A549 (cell line): Measurements from ENCODE around the gene HGS. TPM values are rescaled to one million over a fixed set of nuclear protein-coding genes. Genes with fewer than 3 reads are reported as not detected.

ENCODE experiments used
- ATAC-seq, 2 experiments: fragments of 200-7000 bp in 1 of 2; fragments of >200 bp in 1 of 2; cut with Nextera tagmentation in 1 of 2; cut with Tn5 transposase in 1 of 2; 3 replicates each; pipeline versions ENCODE4 v1.8.0 to v1.9.1; 2018 to 2020; ENCODE audit warnings: mild to moderate bottlenecking in 1 of 2, moderate library complexity in 1 of 2
- CTCF ChIA-PET: fragments of 300-600 bp; sonication (Branson Sonifier 250); formaldehyde crosslinking; extraction: SDS; loops from one replicate; lab custom pipeline; 2021; ENCODE audit warnings: antibody characterized with exemption, inconsistent platforms; lab: Yijun Ruan, JAX
- POLR2A ChIA-PET: fragments of 350-600 bp; formaldehyde crosslinking; extraction: SDS; loops from one replicate; lab custom pipeline; 2021; ENCODE audit warnings: antibody characterized with exemption, inconsistent platforms; lab: Yijun Ruan, JAX
- DNase-seq, 2 experiments: peaks; one replicate each; pipeline versions ENCODE4 v3.0.0 to v3.0.0-alpha.2; 2011 to 2016; ENCODE audit warnings: low read depth in 1 of 2, low spot score in 1 of 2
- FAIRE-seq: peaks from 2 replicates; lab custom pipeline; 2011; peaks lifted over from hg19 to GRCh38; lab: Jason Lieb, UNC
- H3K27ac ChIP-seq, 2 experiments: fragments of >200 bp; sonication (Bioruptor Twin); formaldehyde crosslinking; 3 replicates each; pipeline ENCODE4 v1.5.1; 2016 to 2017
- H3K4me1 ChIP-seq: fragments of >200 bp; sonication (Bioruptor Twin); formaldehyde crosslinking; 3 replicates; pipeline ENCODE4 v1.6.1; 2016
- H3K4me2 ChIP-seq: fragments of >200 bp; sonication (Bioruptor Twin); formaldehyde crosslinking; 3 replicates; pipeline ENCODE4 v1.6.1; 2016
- H3K4me3 ChIP-seq: fragments of >200 bp; sonication (Bioruptor Twin); formaldehyde crosslinking; 3 replicates; pipeline ENCODE4 v1.5.1; 2016
- H3K9me3 ChIP-seq: fragments of >200 bp; sonication (Bioruptor Twin); formaldehyde crosslinking; 3 replicates; pipeline ENCODE4 v1.6.1; 2016
- BCL3 ChIP-seq: fragments of >200 bp; sonication (Bioruptor Twin); formaldehyde crosslinking; IDR thresholded peaks from 3 replicates; pipeline ENCODE4 v1.6.1; 2016
- CBX2 ChIP-seq: fragments of 200-600 bp; sonication (generic); IDR thresholded peaks from 2 replicates; pipeline ENCODE4 v1.6.1; 2016; ENCODE audit warnings: low read depth, mild to moderate bottlenecking, borderline replicate concordance
- CBX8 ChIP-seq: fragments of 200-600 bp; sonication (generic); IDR thresholded peaks from 2 replicates; pipeline ENCODE4 v1.6.1; 2016
- CHD2 ChIP-seq: fragments of 150-350 bp; IDR thresholded peaks from 2 replicates; pipeline ENCODE4 v1.6.1; 2014; ENCODE audit warnings: low read length; ENCODE audit not compliant: partially characterized antibody
- CHD4 ChIP-seq: fragments of 200-600 bp; sonication (generic); IDR thresholded peaks from 2 replicates; pipeline ENCODE4 v1.6.1; 2016; ENCODE audit warnings: antibody characterized with exemption, mild to moderate bottlenecking, borderline replicate concordance
- CTCF ChIP-seq: fragments of >200 bp; sonication (Bioruptor Twin); formaldehyde crosslinking; IDR thresholded peaks from 3 replicates; pipeline ENCODE4 v1.5.1; 2016
- EHMT2 ChIP-seq: fragments of 200-600 bp; sonication (generic); IDR thresholded peaks from 2 replicates; pipeline ENCODE4 v1.6.1; 2016; ENCODE audit warnings: antibody characterized with exemption, low read depth, mild to moderate bottlenecking, moderate library complexity
- ELK1 ChIP-seq: fragments of 150-350 bp; IDR thresholded peaks from 2 replicates; pipeline ENCODE4 v1.6.1; 2014; ENCODE audit warnings: low read depth, mild to moderate bottlenecking, low read length
- ESRRA ChIP-seq: fragments of 150-350 bp; IDR thresholded peaks from 2 replicates; pipeline ENCODE4 v1.6.1; 2014; ENCODE audit warnings: mild to moderate bottlenecking, low read length, borderline replicate concordance
- FOSL2 ChIP-seq, 2 experiments: fragments of 450-650 bp in 1 of 2; fragments of >200 bp in 1 of 2; sonication (Bioruptor Twin) in 1 of 2; formaldehyde crosslinking; IDR thresholded peaks; 2 replicates each; pipeline versions ENCODE4 v1.5.0 to v1.6.1; 2016 to 2020; ENCODE audit warnings: mild to moderate bottlenecking in 1 of 2, moderate library complexity in 1 of 2
- GATA3 ChIP-seq: IDR thresholded peaks from 2 replicates; pipeline ENCODE4 v1.6.1; 2012; ENCODE audit warnings: borderline replicate concordance
- HDAC2 ChIP-seq: fragments of 200-600 bp; sonication (generic); IDR thresholded peaks from 2 replicates; pipeline ENCODE4 v1.6.1; 2016
- HEYL ChIP-seq: fragments of 250-450 bp; sonication (Bioruptor Pico); IDR thresholded peaks from 2 replicates; pipeline ENCODE4 v1.8.0; 2021; ENCODE audit warnings: mild to moderate bottlenecking, moderate library complexity
- HOXA7 ChIP-seq: fragments of 250-450 bp; sonication (Bioruptor Pico); IDR thresholded peaks from 2 replicates; pipeline ENCODE4 v1.5.0; 2020; ENCODE audit warnings: mild to moderate bottlenecking, moderate library complexity
- HOXB5 ChIP-seq: fragments of 250-450 bp; sonication (Bioruptor Pico); IDR thresholded peaks from 2 replicates; pipeline ENCODE4 v1.5.0; 2020; ENCODE audit warnings: mild to moderate bottlenecking, moderate library complexity
- JUNB ChIP-seq: fragments of >200 bp; sonication (Bioruptor Twin); formaldehyde crosslinking; IDR thresholded peaks from 2 replicates; pipeline ENCODE4 v1.6.1; 2016
- MAFK ChIP-seq: fragments of 450-650 bp; IDR thresholded peaks from 2 replicates; pipeline ENCODE4 v1.6.1; 2014; ENCODE audit not compliant: partially characterized antibody
- MYC ChIP-seq: IDR thresholded peaks from 2 replicates; pipeline ENCODE4 v1.6.1; 2012; ENCODE audit warnings: mild to moderate bottlenecking, inconsistent platforms, low read length, improper control_type of control experiment, borderline replicate concordance
- PBX3 ChIP-seq: IDR thresholded peaks from 2 replicates; pipeline ENCODE4 v1.6.1; 2012
- POLR2A ChIP-seq: IDR thresholded peaks from 2 replicates; pipeline ENCODE4 v1.6.1; 2012; ENCODE audit warnings: mild to moderate bottlenecking, low read length
- SMC3 ChIP-seq: fragments of >200 bp; sonication (Bioruptor Twin); formaldehyde crosslinking; IDR thresholded peaks from 3 replicates; pipeline ENCODE4 v1.6.1; 2018; ENCODE audit warnings: inconsistent platforms
- TFCP2L1 ChIP-seq: fragments of 250-450 bp; sonication (Bioruptor Pico); IDR thresholded peaks from 2 replicates; pipeline ENCODE4 v1.5.0; 2021; ENCODE audit warnings: mild to moderate bottlenecking
- WGBS: methylation state at CpG from one replicate; pipeline ENCODE4 v1.1.6; 2017; ENCODE audit errors: missing lambda C conversion rate; 5-methylcytosine and 5-hydroxymethylcytosine counted together
- polyA plus RNA-seq, 4 experiments: library from polyadenylated mRNA; depleted of rRNA in 3 of 4; stranded (reverse); fragments of >200 nt; fragmentation: RNase III in 1 of 4; extraction: RNeasy Plus Mini Kit Qiagen cat#74134 plus additional on column Dnase treatment in 1 of 4; gene quantifications; 2 replicates in 3 of 4; 3 replicates in 1 of 4; pipeline ENCODE4 v1.2.3, GENCODE V29; 2011 to 2017

The HGS gene
- polyA plus RNA-seq, 2 of the 4 experiments (the other 2 are of a cell fraction), result 85.9 to 130 TPM

- Histone ChIP-seq H3K27ac (no peak overlapping the region), H3K9me3 (no peaks in the 10 kb centered on the region)
- CTCF ChIA-PET, result interaction anchor here (0.5 to 0.8 kb wide), 3 partner anchors 11 to 38 kb away, joined by 3 to 4 read pairs (median 3); no protein-coding TSS in a partner anchor
- 86% methylated on average over 9 of the region's 9 CpGs for WGBS
- no peak for DNase-seq
- TF ChIP-seq CHD4 (no peak), HOXB5 (CRISPR knock-in tag) (no peak), HEYL (CRISPR knock-in tag) (no peak), ELK1 (no peak), POLR2A (no peak), ESRRA (no peak)
- TF ChIP-seq, all 56 proteins: peak for 0
- FAIRE-seq, result no peak
- Histone ChIP-seq H3K4me2 (no peak overlapping the region), H3K4me1 (peaks cover 24% of the 10 kb centered on the region), H3K4me3 (no peak overlapping the region)
- ATAC-seq, result no peak
- POLR2A ChIA-PET, result no interaction called here
Observed at GRCh38 chr17:81640011-81640410, 43.8 kb upstream of the HGS start.

- Histone ChIP-seq H3K9me3 (no peaks in the 10 kb centered on the region), H3K4me3 (no peak overlapping the region), H3K4me2 (peak overlapping the region; percentile 42), H3K27ac (peak overlapping the region; percentile 59 to 84), H3K4me1 (peaks cover 16% of the 10 kb centered on the region)
- ChIA-PET POLR2A (interaction anchor here (0.8 to 1.1 kb wide), 3 partner anchors 8 to 61 kb away, joined by 3 read pairs; partner anchors contain the start of gene MRPL12), CTCF (interaction anchor here (1.7 to 2.2 kb wide), 2 partner anchors 18 to 40 kb away, joined by 5 to 6 read pairs; no protein-coding TSS in a partner anchor)
- WGBS, result 74% methylated on average over 17 of the region's 17 CpGs
- ATAC-seq (peak; percentile 78 to 86), FAIRE-seq (no peak), DNase-seq (peak; percentile 50 to 86)
- no peak for TF ChIP-seq FOSL2 (IDR thresholded peaks at IDR 0.05)
- TF ChIP-seq FOSL2 (CRISPR knock-in tag; IDR thresholded peaks at IDR 0.05), result peak; percentile 45
- TF ChIP-seq CTCF, result no peak
Observed at GRCh38 chr17:81641825-81642489, 41.9 kb upstream of the HGS start.

GRCh38 chr17:81644496-81644895 is 39.3 kb upstream of the HGS start:
- Histone ChIP-seq H3K4me3 (no peak overlapping the region), H3K4me2 (no peak overlapping the region), H3K9me3 (no peaks in the 10 kb centered on the region), H3K27ac (no peak overlapping the region), H3K4me1 (peaks cover 12% of the 10 kb centered on the region)
- ChIA-PET CTCF (interaction anchor here (0.6 kb wide), 1 partner anchor 10 kb away, joined by 3 read pairs; no protein-coding TSS in a partner anchor), POLR2A (no interaction called here)
- DNase-seq (no peak), ATAC-seq (no peak), FAIRE-seq (no peak)
- TF ChIP-seq HOXB5 (CRISPR knock-in tag), result no peak
- TF ChIP-seq GATA3, result no peak
- no peak for TF ChIP-seq TFCP2L1 (CRISPR knock-in tag)
- no peak for TF ChIP-seq ELK1
- TF ChIP-seq CHD4, result no peak
- TF ChIP-seq HOXA7, result no peak
- no peak for TF ChIP-seq MYC
- TF ChIP-seq EHMT2, result no peak
- TF ChIP-seq BCL3, result no peak
- no peak for TF ChIP-seq SMC3
- TF ChIP-seq HDAC2, result no peak
- TF ChIP-seq PBX3, result no peak
- TF ChIP-seq CBX8, result no peak
- TF ChIP-seq CHD2, result no peak
- TF ChIP-seq CBX2, result no peak
- TF ChIP-seq MAFK, result no peak
- TF ChIP-seq JUNB, result no peak
- 94% methylated on average over 15 of the region's 15 CpGs for WGBS
